Prostate gland (tissue), 2 donors: ENCODE results near the gene ZNF273.

Source experiments
- CTCF ChIP-seq, 4 experiments: fragments of 200-600 bp in 2 of 4; fragments of 450-650 bp in 2 of 4; sonication (generic) in 2 of 4; IDR thresholded peaks; 1 replicate in 3 of 4; 2 replicates in 1 of 4; pipeline ENCODE4 v1.5.1; 2016 to 2019; ENCODE audit warnings: antibody characterized with exemption in 4 of 4, mild to moderate bottlenecking in 2 of 4, moderate library complexity in 2 of 4
- POLR2AphosphoS5 ChIP-seq: sonication (generic); formaldehyde crosslinking; IDR thresholded peaks from one replicate; pipeline ENCODE4 v1.6.1; 2017; ENCODE audit warnings: antibody characterized with exemption

GRCh38 chr7:64959072-64959747 is 56.1 kb downstream of the ZNF273 start:
- TF ChIP-seq CTCF (IDR thresholded peaks at IDR 0.05), result no peak
- TF ChIP-seq POLR2AphosphoS5, result no peak
